HG03159 (cell line): ENCODE measurements around the gene OSBPL5.
"Not testable (repeated sequence)": the region's sequence is repeated elsewhere in the genome, so short reads cannot be mapped to it uniquely, and the experiment has no call there.

ENCODE experiments used
- ATAC-seq: cut with Tn5 transposase; IDR thresholded peaks from one replicate; pipeline ENCODE4 v1.9.1; 2021; ENCODE audit warnings: mild to moderate bottlenecking, moderate library complexity; ENCODE audit not compliant: unreplicated experiment

The OSBPL5 gene

GRCh38 chr11:3089236-3090061, 75.7 kb downstream of the OSBPL5 start:
- ATAC-seq, result no peak

GRCh38 chr11:3088806-3089205, 76.3 kb downstream of the OSBPL5 start:
- no peak for ATAC-seq

GRCh38 chr11:3087821-3088800, 77.0 kb downstream of the OSBPL5 start:
- no peak for ATAC-seq

- ATAC-seq, result no peak
Measured at GRCh38 chr11:3087373-3087772, 77.7 kb downstream of the OSBPL5 start.

- ATAC-seq, result no peak
Measured at GRCh38 chr11:3086671-3087150, 78.4 kb downstream of the OSBPL5 start.

- no peak for ATAC-seq
Measured at GRCh38 chr11:3086114-3086513, 79.0 kb downstream of the OSBPL5 start.

GRCh38 chr11:3085052-3085451, 80.1 kb downstream of the OSBPL5 start:
- ATAC-seq, result no peak

GRCh38 chr11:3083321-3083720, 81.8 kb downstream of the OSBPL5 start:
- no peak for ATAC-seq

GRCh38 chr11:3081386-3081751, 83.7 kb downstream of the OSBPL5 start:
- no peak for ATAC-seq

- no peak for ATAC-seq
Measured at GRCh38 chr11:3080733-3081385, 84.3 kb downstream of the OSBPL5 start.

GRCh38 chr11:3080104-3080503, 85.0 kb downstream of the OSBPL5 start:
- ATAC-seq, result no peak

- no peak for ATAC-seq
Measured at GRCh38 chr11:3077846-3078440, 87.2 kb downstream of the OSBPL5 start.

GRCh38 chr11:3077189-3077836, 87.8 kb downstream of the OSBPL5 start:
- ATAC-seq, result no peak

GRCh38 chr11:3074912-3075589, 90.1 kb downstream of the OSBPL5 start:
- no peak for ATAC-seq

GRCh38 chr11:3073029-3073435, 92.1 kb downstream of the OSBPL5 start:
- no peak for ATAC-seq

GRCh38 chr11:3069425-3069824, 95.7 kb downstream of the OSBPL5 start:
- no peak for ATAC-seq

GRCh38 chr11:3066308-3066707, 98.8 kb downstream of the OSBPL5 start:
- not testable (repeated sequence) for ATAC-seq

- ATAC-seq, result not testable (repeated sequence)
Measured at GRCh38 chr11:3064709-3065108, 100.4 kb downstream of the OSBPL5 start.

- not testable (repeated sequence) for ATAC-seq
Measured at GRCh38 chr11:3063876-3064275, 101.2 kb downstream of the OSBPL5 start.

- not testable (repeated sequence) for ATAC-seq
Measured at GRCh38 chr11:3063432-3063831, 101.7 kb downstream of the OSBPL5 start.
